KMS-11 (cell line): Measurements from ENCODE around the gene MYCN.

Experiments
- H2AFZ ChIP-seq: fragments of 200-600 bp; sonication (generic); 2 replicates; pipeline ENCODE4 v1.6.1; 2016; ENCODE audit warnings: antibody characterized with exemption, mixed run types, low read depth
- H3K27ac ChIP-seq: fragments of 200-600 bp; sonication (generic); 2 replicates; pipeline ENCODE4 v1.6.1; 2016; ENCODE audit warnings: mild to moderate bottlenecking, mixed run types
- H3K27me3 ChIP-seq: fragments of 200-600 bp; sonication (generic); 2 replicates; pipeline ENCODE4 v1.6.1; 2017; ENCODE audit warnings: mild to moderate bottlenecking, low read depth, mixed run types, moderate library complexity; ENCODE audit not compliant: insufficient read depth
- H3K36me3 ChIP-seq: fragments of 200-600 bp; sonication (generic); 2 replicates; pipeline ENCODE4 v1.6.1; 2017; ENCODE audit warnings: mild to moderate bottlenecking, mixed run types; ENCODE audit not compliant: insufficient read depth
- H3K4me1 ChIP-seq: fragments of 200-600 bp; sonication (generic); 2 replicates; pipeline ENCODE4 v1.6.1; 2016; ENCODE audit warnings: mild to moderate bottlenecking, low read depth, mixed run types; ENCODE audit not compliant: poor library complexity, severe bottlenecking
- H3K4me2 ChIP-seq: fragments of 200-600 bp; sonication (generic); 2 replicates; pipeline ENCODE4 v1.7.0; 2016; ENCODE audit warnings: mild to moderate bottlenecking, mixed run types
- H3K4me3 ChIP-seq: fragments of 200-600 bp; sonication (generic); IDR thresholded peaks from 2 replicates; pipeline ENCODE4 v1.6.1; 2017; ENCODE audit warnings: low read depth, low read length, mixed read lengths; ENCODE audit not compliant: insufficient read depth
- H3K79me2 ChIP-seq: fragments of 200-600 bp; sonication (generic); 2 replicates; pipeline ENCODE4 v1.6.1; 2016; ENCODE audit warnings: low read depth, mixed run types; ENCODE audit not compliant: insufficient read depth
- H3K9ac ChIP-seq: fragments of 200-600 bp; sonication (generic); 2 replicates; pipeline ENCODE4 v1.6.1; 2016; ENCODE audit warnings: mild to moderate bottlenecking, mixed run types
- H4K20me1 ChIP-seq: fragments of 200-600 bp; sonication (generic); 2 replicates; pipeline ENCODE4 v1.6.1; 2016; ENCODE audit warnings: mild to moderate bottlenecking, mixed run types; ENCODE audit not compliant: insufficient read depth
- TF ChIP-seq, protein P1 (sequence below): fragments of 200-600 bp; sonication (generic); conservative IDR thresholded peaks from 2 replicates; pipeline ENCODE4 v1.6.1; 2017; ENCODE audit warnings: low read depth, mild to moderate bottlenecking, antibody characterized with exemption, low read length, moderate library complexity, mixed read lengths

The MYCN gene

DNA sequence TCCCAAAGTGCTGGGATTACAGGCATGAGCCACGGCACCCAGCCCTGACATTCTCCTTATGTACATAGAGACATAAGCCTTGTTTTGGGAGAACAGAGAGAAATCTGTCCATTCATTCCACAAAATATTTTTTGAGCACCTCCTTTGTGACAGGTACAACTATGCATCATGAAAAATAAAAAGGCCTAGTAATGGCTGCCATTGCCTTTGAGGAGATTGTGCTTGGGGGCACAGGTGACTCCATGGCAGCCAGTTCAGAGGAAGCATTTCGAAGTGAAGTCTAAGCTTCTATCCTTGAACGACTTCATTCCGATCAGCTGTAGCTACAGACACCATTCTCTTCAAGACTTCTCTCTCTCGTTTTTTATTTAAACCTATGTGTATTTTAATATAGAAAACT lies 10.5 kb upstream of the MYCN start:
- H3K79me2 ChIP-seq: no peaks in the 10 kb centered on the region
- no peak overlapping the region for H3K4me3 ChIP-seq
- H3K27ac ChIP-seq: no peak overlapping the region
- H4K20me1 ChIP-seq: no peaks in the 10 kb centered on the region
- no peak overlapping the region for H3K4me2 ChIP-seq
- no peak overlapping the region for H3K9ac ChIP-seq
- TF ChIP-seq, protein P1, sequence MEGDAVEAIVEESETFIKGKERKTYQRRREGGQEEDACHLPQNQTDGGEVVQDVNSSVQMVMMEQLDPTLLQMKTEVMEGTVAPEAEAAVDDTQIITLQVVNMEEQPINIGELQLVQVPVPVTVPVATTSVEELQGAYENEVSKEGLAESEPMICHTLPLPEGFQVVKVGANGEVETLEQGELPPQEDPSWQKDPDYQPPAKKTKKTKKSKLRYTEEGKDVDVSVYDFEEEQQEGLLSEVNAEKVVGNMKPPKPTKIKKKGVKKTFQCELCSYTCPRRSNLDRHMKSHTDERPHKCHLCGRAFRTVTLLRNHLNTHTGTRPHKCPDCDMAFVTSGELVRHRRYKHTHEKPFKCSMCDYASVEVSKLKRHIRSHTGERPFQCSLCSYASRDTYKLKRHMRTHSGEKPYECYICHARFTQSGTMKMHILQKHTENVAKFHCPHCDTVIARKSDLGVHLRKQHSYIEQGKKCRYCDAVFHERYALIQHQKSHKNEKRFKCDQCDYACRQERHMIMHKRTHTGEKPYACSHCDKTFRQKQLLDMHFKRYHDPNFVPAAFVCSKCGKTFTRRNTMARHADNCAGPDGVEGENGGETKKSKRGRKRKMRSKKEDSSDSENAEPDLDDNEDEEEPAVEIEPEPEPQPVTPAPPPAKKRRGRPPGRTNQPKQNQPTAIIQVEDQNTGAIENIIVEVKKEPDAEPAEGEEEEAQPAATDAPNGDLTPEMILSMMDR: no peak
- no peaks in the 10 kb centered on the region for H3K27me3 ChIP-seq
- H3K36me3 ChIP-seq: no peaks in the 10 kb centered on the region
- no peak overlapping the region for H2AFZ ChIP-seq
- no peaks in the 10 kb centered on the region for H3K4me1 ChIP-seq

DNA sequence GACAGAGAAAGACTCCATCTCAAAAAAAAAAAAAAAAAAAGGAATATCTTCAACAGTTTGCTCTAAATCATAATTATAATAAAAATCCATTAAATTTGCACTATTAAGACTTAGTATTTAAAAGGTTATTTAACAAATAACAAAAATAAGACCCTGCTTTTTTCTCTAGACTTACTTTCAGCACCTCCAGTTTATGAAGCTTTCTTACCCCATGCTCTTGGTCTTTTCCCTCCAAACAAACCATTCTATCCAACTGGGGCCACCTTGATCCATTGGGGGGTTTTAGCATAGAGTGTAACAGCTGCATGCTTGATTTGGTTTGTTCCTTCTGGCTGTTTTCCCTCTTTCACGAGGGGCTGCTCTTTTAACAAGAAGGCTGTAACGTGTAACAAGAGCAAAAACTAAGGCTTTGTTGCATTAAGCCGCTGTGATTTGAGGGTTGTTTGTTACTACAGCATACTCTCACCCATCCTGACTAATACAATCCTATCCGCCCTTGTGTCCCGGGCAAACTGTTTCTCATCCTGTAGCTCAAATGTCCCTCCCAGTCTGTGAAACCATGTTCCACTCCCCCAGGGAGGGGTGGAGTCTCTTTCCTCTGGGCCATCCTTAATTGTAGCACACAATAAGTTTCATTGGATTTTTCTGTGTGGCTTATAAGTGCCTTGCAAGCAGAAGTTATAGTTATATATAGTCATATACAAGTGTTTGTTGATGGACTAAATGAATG lies 9.6 kb upstream of the MYCN start:
- Histone ChIP-seq H3K79me2 (no peaks in the 10 kb centered on the region), H2AFZ (no peak overlapping the region), H4K20me1 (no peaks in the 10 kb centered on the region), H3K36me3 (no peaks in the 10 kb centered on the region), H3K27me3 (no peaks in the 10 kb centered on the region), H3K4me3 (no peak overlapping the region), H3K9ac (no peak overlapping the region), H3K4me2 (no peak overlapping the region), H3K27ac (no peak overlapping the region), H3K4me1 (no peaks in the 10 kb centered on the region)
- TF ChIP-seq, protein P1: no peak

GRCh38 chr2:15931319-15931890 lies 8.9 kb upstream of the MYCN start:
- TF ChIP-seq, protein P1: no peak

GRCh38 chr2:15931950-15932349 lies 8.4 kb upstream of the MYCN start:
- Histone ChIP-seq H3K27ac (no peak overlapping the region), H3K4me3 (no peak overlapping the region), H2AFZ (no peak overlapping the region), H3K4me2 (no peak overlapping the region), H3K4me1 (no peaks in the 10 kb centered on the region), H3K9ac (no peak overlapping the region), H3K27me3 (no peaks in the 10 kb centered on the region), H3K79me2 (no peaks in the 10 kb centered on the region), H3K36me3 (no peaks in the 10 kb centered on the region), H4K20me1 (no peaks in the 10 kb centered on the region)
- TF ChIP-seq, protein P1: no peak

More at GRCh38 chr2:15931319-15931890, 8.9 kb upstream of the MYCN start:
- no peak overlapping the region for H3K27ac ChIP-seq
- no peaks in the 10 kb centered on the region for H3K4me1 ChIP-seq
- no peaks in the 10 kb centered on the region for H4K20me1 ChIP-seq
- no peaks in the 10 kb centered on the region for H3K27me3 ChIP-seq
- no peak overlapping the region for H3K9ac ChIP-seq
- no peak overlapping the region for H2AFZ ChIP-seq
- H3K79me2 ChIP-seq: no peaks in the 10 kb centered on the region
- H3K4me2 ChIP-seq: no peak overlapping the region
- H3K36me3 ChIP-seq: no peaks in the 10 kb centered on the region
- no peak overlapping the region for H3K4me3 ChIP-seq
